Stimulated activated CD8-positive, alpha-beta memory T cell treated with anti-CD3 and anti-CD28 coated beads, Interleukin-2, amount 100 ng/mL, for 48 hours (primary cell): ENCODE results near the gene AOAH.

Experiments
- DNase-seq, 2 donors: peaks; one replicate each; pipeline ENCODE4 v3.0.0-alpha.2; 2020; ENCODE audit warnings: low read depth in 2 of 2

Gene AOAH

GRCh38 chr7:36602511-36602910, 121.8 kb downstream of the AOAH start:
- DNase-seq, result no peak

GRCh38 chr7:36601601-36602000, 122.7 kb downstream of the AOAH start:
- no peak for DNase-seq

GRCh38 chr7:36600869-36601530, 123.3 kb downstream of the AOAH start:
- no peak for DNase-seq

- no peak for DNase-seq
Observed at GRCh38 chr7:36600314-36600682, 124.0 kb downstream of the AOAH start.

GRCh38 chr7:36599645-36600313, 124.5 kb downstream of the AOAH start:
- no peak for DNase-seq

- no peak for DNase-seq
Observed at GRCh38 chr7:36598054-36598674, 126.1 kb downstream of the AOAH start.

GRCh38 chr7:36597090-36597773, 127.1 kb downstream of the AOAH start:
- DNase-seq, result no peak

- DNase-seq, result no peak
Observed at GRCh38 chr7:36594445-36594844, 129.8 kb downstream of the AOAH start.

- no peak for DNase-seq
Observed at GRCh38 chr7:36591636-36592035, 132.7 kb downstream of the AOAH start.

GRCh38 chr7:36589391-36589790, 134.9 kb downstream of the AOAH start:
- no peak for DNase-seq

GRCh38 chr7:36583318-36583717, 141.0 kb downstream of the AOAH start:
- DNase-seq, result no peak

- no peak for DNase-seq
Observed at GRCh38 chr7:36575832-36576231, 148.5 kb downstream of the AOAH start.

- DNase-seq, result no peak
Observed at GRCh38 chr7:36573066-36573465, 151.2 kb downstream of the AOAH start.

- no peak for DNase-seq
Observed at GRCh38 chr7:36571190-36571560, 153.1 kb downstream of the AOAH start.

- DNase-seq, result no peak
Observed at GRCh38 chr7:36570528-36571189, 153.6 kb downstream of the AOAH start.

GRCh38 chr7:36568452-36568849, 155.8 kb downstream of the AOAH start:
- no peak for DNase-seq

- no peak for DNase-seq
Observed at GRCh38 chr7:36567699-36568451, 156.4 kb downstream of the AOAH start.

GRCh38 chr7:36565792-36566356, 158.4 kb downstream of the AOAH start:
- no peak for DNase-seq

- DNase-seq, result no peak
Observed at GRCh38 chr7:36564489-36564888, 159.8 kb downstream of the AOAH start.

- DNase-seq, result no peak
Observed at GRCh38 chr7:36563706-36564327, 160.5 kb downstream of the AOAH start.

GRCh38 chr7:36562121-36562520, 162.2 kb downstream of the AOAH start:
- no peak for DNase-seq
